ENCODE data around the gene GALNT15. TPM values are rescaled to one million over a fixed set of nuclear protein-coding genes. Genes with fewer than 3 reads are reported as not detected.
A peak's percentile ranks its signal among the peaks of the same experiment; 100 is the strongest.

The GALNT15 gene, protein sequence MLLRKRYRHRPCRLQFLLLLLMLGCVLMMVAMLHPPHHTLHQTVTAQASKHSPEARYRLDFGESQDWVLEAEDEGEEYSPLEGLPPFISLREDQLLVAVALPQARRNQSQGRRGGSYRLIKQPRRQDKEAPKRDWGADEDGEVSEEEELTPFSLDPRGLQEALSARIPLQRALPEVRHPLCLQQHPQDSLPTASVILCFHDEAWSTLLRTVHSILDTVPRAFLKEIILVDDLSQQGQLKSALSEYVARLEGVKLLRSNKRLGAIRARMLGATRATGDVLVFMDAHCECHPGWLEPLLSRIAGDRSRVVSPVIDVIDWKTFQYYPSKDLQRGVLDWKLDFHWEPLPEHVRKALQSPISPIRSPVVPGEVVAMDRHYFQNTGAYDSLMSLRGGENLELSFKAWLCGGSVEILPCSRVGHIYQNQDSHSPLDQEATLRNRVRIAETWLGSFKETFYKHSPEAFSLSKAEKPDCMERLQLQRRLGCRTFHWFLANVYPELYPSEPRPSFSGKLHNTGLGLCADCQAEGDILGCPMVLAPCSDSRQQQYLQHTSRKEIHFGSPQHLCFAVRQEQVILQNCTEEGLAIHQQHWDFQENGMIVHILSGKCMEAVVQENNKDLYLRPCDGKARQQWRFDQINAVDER
- 100 to 1,000 TPM in 1 of 4 donors, 10 to 100 TPM in 3; 75.3 to 133 (median 84.5) TPM for total RNA-seq

DNA sequence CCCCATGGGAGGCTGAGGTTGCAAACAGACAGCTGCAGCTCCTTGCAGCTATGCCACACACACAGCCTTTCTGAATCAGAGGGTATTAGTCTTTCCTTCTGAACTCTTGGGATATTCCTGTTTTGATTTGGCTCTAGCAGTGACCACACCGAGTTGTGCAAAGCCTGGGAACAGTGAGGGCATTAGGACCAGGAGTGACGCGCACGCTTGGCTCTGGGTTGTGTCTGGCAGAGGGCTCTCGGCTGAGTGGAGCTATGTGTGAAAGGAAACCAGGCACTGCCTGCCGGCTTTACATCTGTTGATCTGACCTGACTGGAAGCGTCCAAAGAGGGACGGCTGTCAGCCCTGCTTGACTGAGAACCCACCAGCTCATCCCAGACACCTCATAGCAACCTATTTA is at the start of gene GALNT15:
TSS of gene GALNT15 (plus strand) at position 292 of the 400 bp plus-strand sequence. CDS start 472 bp downstream, outside the sequence.
- WGBS, 2 donors = 4 to 13% methylated on average over 8 of the region's 8 CpGs
- intact Hi-C loops (cut with DNase I; ENCODE audit: low total_unique reads) = no loop called here
- H3K4me3 ChIP-seq (ENCODE audit: low read depth, poor library complexity, severe bottlenecking) = peak within 1 kb of the TSS; percentile 53
- TF ChIP-seq, protein P1, sequence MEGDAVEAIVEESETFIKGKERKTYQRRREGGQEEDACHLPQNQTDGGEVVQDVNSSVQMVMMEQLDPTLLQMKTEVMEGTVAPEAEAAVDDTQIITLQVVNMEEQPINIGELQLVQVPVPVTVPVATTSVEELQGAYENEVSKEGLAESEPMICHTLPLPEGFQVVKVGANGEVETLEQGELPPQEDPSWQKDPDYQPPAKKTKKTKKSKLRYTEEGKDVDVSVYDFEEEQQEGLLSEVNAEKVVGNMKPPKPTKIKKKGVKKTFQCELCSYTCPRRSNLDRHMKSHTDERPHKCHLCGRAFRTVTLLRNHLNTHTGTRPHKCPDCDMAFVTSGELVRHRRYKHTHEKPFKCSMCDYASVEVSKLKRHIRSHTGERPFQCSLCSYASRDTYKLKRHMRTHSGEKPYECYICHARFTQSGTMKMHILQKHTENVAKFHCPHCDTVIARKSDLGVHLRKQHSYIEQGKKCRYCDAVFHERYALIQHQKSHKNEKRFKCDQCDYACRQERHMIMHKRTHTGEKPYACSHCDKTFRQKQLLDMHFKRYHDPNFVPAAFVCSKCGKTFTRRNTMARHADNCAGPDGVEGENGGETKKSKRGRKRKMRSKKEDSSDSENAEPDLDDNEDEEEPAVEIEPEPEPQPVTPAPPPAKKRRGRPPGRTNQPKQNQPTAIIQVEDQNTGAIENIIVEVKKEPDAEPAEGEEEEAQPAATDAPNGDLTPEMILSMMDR (IDR thresholded peaks at IDR 0.05) = no peak
- peak in 1 of 2 donors; percentile 16 for TF ChIP-seq POLR2A (IDR thresholded peaks at IDR 0.05)
- DNase-seq (ENCODE audit: low spot score in 2 of 2) = peak; percentile 89 to 98

DNA sequence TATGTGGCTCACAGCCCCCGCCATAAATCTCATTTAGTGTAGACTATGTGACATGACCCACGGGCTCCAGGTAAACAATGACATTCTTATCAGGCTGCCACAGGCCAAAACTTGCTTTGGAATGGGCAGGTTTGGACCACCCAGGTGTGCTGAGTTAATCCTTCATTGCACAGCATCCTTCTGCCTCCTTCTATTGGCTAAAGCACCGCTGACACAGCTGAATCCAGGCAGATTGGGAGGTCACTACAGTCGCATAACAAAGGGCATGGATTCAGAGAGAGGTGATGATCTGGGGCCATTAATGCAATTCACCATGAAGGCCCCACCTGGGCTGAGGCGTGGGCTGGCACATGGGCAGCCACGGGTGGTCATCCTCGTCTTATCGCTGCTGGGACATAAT is 47.8 kb upstream of the GALNT15 start:
- no peak for DNase-seq (ENCODE audit: low spot score in 2 of 2)
- no peak overlapping the region for H3K4me3 ChIP-seq (ENCODE audit: low read depth, poor library complexity, severe bottlenecking)
- 89 to 91% methylated on average over 8 of the region's 8 CpGs for WGBS, 2 donors
- TF ChIP-seq, protein P1 (IDR thresholded peaks at IDR 0.05) = no peak
- no peak for TF ChIP-seq POLR2A (IDR thresholded peaks at IDR 0.05)
- intact Hi-C loops (cut with DNase I; ENCODE audit: low total_unique reads) = no loop called here

DNA sequence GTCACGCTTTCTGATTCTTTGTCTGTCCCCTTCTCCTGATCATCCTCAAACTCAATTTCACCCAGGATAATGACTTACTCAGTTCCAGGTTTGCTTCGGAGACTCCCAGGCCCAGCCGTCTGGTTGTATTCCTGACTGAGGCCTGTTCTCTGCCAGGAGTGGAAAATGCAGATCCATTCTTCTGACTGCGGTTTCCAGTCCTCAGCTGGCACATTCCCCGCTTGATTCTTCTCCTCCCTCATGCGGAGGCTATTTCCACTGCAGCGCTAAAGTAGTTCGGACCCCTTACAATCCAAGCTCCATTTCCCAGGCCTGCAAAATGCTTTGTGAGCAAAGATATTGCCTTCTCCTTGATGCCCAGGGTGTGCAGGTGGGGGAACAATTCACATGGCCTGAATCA is 47.2 kb upstream of the GALNT15 start:
- intact Hi-C loops (cut with DNase I; ENCODE audit: low total_unique reads) = no loop called here
- 74 to 90% methylated on average over 8 of the region's 8 CpGs for WGBS, 2 donors
- H3K4me3 ChIP-seq (ENCODE audit: low read depth, poor library complexity, severe bottlenecking) = no peak overlapping the region
- TF ChIP-seq, protein P1 (IDR thresholded peaks at IDR 0.05) = no peak
- no peak for TF ChIP-seq POLR2A (IDR thresholded peaks at IDR 0.05)
- DNase-seq (ENCODE audit: low spot score in 2 of 2) = no peak

DNA sequence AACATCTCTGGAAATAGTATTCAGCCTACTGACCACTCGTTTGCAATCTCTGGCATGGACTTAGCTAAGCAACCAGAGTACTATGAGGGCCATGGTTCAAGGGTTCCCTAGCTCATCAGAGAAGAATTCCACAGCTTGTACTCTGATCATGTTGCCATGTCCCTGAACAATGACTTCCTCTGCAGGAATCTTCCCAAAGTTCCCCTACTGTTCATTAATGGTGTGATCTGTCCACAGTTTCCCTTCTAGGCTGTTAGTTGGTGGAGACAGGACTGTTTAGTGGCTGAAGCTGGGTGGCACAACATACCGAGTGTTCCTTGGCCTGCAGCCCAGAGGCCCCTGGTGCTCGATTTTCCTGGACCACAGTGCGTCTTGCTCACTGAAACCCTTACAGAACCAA is 44.4 kb upstream of the GALNT15 start:
- no peak for DNase-seq (ENCODE audit: low spot score in 2 of 2)
- no peak overlapping the region for H3K4me3 ChIP-seq (ENCODE audit: low read depth, poor library complexity, severe bottlenecking)
- intact Hi-C loops (cut with DNase I; ENCODE audit: low total_unique reads) = no loop called here
- WGBS, 2 donors = 43 to 50% methylated on average over 4 of the region's 4 CpGs
- TF ChIP-seq POLR2A (IDR thresholded peaks at IDR 0.05) = no peak
- TF ChIP-seq, protein P1 (IDR thresholded peaks at IDR 0.05) = no peak

DNA sequence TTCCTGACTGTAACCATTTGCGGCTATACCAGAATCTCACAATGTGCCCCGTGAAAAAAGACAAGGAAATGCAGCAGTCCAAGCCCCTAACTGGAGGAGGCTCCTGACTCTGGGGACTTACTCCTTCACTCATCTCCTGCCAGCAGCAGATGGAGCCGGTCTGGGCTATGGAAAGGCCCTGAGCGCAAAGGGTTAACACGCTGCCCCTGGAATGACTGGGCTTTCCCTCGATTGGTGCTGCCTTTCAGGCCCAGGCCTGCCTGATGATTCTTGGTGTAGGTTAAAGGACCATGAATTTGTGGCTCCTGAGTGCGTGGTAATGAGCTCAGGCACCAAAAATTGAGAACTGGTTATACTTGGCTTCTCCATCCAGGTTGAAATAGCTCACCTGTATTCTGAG is 42.3 kb upstream of the GALNT15 start:
- H3K4me3 ChIP-seq (ENCODE audit: low read depth, poor library complexity, severe bottlenecking) = no peak overlapping the region
- WGBS, 2 donors = 67 to 70% methylated on average over 7 of the region's 7 CpGs
- DNase-seq (ENCODE audit: low spot score in 2 of 2) = no peak
- intact Hi-C loops (cut with DNase I; ENCODE audit: low total_unique reads) = no loop called here
- TF ChIP-seq, protein P1 (IDR thresholded peaks at IDR 0.05) = no peak
- TF ChIP-seq POLR2A (IDR thresholded peaks at IDR 0.05) = no peak
